NB4 (cell line): ENCODE data around the gene SPACA7.

Experiments
- POLR2A ChIP-seq: IDR thresholded peaks from 2 replicates; pipeline ENCODE4 v1.6.1; 2011; ENCODE audit warnings: mild to moderate bottlenecking; ENCODE audit not compliant: insufficient read length; ENCODE audit errors: extremely low read depth
- TF ChIP-seq, protein P1 (sequence below): IDR thresholded peaks from one replicate; pipeline ENCODE4 v1.5.1; 2012; ENCODE audit warnings: low read depth, low read length
- TF ChIP-seq, protein P2 (sequence below): IDR thresholded peaks from 2 replicates; pipeline ENCODE4 v1.6.1; 2011; ENCODE audit warnings: low read depth, low read length

DNA sequence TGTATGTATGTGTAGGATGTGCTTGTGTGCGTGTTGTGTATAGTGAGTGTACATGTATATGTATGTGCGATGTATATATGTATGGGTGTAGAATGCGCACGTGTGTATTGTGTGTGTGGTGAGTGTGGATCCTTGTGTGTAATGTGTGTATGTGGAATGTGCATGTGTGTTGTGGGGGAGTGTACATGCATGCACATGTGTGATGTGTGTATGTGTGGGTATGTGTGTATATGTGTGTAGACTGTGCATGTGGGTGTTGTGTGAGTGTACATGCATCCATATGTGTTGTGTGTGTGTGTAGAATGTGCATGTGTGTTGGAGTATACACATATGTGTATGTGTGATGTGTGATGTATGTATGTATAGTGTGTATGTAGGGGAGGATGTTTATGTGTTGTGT lies 18.0 kb upstream of the SPACA7 start:
- no peak for TF ChIP-seq POLR2A
- TF ChIP-seq, protein P1, sequence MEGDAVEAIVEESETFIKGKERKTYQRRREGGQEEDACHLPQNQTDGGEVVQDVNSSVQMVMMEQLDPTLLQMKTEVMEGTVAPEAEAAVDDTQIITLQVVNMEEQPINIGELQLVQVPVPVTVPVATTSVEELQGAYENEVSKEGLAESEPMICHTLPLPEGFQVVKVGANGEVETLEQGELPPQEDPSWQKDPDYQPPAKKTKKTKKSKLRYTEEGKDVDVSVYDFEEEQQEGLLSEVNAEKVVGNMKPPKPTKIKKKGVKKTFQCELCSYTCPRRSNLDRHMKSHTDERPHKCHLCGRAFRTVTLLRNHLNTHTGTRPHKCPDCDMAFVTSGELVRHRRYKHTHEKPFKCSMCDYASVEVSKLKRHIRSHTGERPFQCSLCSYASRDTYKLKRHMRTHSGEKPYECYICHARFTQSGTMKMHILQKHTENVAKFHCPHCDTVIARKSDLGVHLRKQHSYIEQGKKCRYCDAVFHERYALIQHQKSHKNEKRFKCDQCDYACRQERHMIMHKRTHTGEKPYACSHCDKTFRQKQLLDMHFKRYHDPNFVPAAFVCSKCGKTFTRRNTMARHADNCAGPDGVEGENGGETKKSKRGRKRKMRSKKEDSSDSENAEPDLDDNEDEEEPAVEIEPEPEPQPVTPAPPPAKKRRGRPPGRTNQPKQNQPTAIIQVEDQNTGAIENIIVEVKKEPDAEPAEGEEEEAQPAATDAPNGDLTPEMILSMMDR: no peak
- TF ChIP-seq, protein P2, sequence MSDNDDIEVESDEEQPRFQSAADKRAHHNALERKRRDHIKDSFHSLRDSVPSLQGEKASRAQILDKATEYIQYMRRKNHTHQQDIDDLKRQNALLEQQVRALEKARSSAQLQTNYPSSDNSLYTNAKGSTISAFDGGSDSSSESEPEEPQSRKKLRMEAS: no peak
